Right lobe of liver (tissue), 4 donors: ENCODE results near the gene INSIG1.

Experiments
- CTCF ChIP-seq, 4 donors: fragments of 200-600 bp in 3 of 4; fragments of 450-650 bp in 1 of 4; IDR thresholded peaks; one replicate each; pipeline versions ENCODE4 v1.5.1 to v1.8.0; 2016 to 2022; ENCODE audit warnings: antibody characterized with exemption in 4 of 4, mild to moderate bottlenecking in 2 of 4
- POLR2A ChIP-seq: fragments of 450-650 bp; IDR thresholded peaks from one replicate; pipeline ENCODE4 v1.6.1; 2017; ENCODE audit warnings: antibody characterized with exemption, mild to moderate bottlenecking
- donor health status: DM: no; HTN: no; CAD: no.
- donor health status: DM: no; HTN: no; CAD: no.
- donor health status: DM: no; HTN: yes; CAD: no.

GRCh38 chr7:155343150-155343549 lies 45.5 kb downstream of the INSIG1 start:
- TF ChIP-seq CTCF (IDR thresholded peaks at IDR 0.05): no peak
- no peak for TF ChIP-seq POLR2A
